ENCODE results near the gene WBP1L.

WBP1L gene

DNA sequence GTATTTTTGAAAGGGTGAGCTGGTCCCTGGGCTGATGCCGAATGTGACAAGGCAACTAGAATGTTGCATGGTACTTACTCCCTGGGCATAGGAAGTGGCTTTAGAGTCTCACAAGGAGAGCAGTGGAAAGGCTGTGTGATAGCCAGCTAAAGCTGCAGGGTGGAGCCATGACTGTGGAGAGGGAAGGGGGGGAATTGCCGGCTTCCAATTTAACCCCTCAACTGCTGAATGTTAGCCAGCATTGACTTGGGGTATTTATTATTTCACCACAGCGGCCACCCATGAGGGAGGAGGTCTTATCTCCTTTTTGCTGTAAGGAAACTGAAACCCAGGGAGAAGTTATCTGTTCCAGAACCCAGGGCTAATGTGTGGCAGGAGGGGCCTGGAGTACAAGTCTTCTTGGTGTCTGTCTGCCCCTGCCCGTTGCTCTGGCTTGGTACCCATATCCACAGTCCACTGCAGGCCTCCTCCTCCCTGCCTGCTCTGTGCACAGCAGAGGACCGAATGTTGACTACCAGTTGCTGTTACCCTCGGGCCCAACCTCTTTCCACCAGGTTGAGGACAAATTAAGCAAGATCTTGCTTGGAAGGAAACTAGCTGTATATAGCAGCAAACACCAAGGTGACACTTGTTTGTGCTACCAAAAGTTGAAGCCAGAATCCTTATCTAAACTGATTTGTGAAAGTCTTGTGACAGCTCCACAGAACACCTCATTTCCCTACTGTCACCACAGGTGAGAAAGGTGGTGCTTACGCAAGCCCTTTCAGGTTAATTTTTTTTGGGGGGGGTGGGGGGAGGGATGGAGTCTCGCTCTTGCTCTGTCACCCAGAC lies 37.6 kb downstream of the WBP1L start:
- DNase-seq (ENCODE audit: low spot score), result no peak

DNA sequence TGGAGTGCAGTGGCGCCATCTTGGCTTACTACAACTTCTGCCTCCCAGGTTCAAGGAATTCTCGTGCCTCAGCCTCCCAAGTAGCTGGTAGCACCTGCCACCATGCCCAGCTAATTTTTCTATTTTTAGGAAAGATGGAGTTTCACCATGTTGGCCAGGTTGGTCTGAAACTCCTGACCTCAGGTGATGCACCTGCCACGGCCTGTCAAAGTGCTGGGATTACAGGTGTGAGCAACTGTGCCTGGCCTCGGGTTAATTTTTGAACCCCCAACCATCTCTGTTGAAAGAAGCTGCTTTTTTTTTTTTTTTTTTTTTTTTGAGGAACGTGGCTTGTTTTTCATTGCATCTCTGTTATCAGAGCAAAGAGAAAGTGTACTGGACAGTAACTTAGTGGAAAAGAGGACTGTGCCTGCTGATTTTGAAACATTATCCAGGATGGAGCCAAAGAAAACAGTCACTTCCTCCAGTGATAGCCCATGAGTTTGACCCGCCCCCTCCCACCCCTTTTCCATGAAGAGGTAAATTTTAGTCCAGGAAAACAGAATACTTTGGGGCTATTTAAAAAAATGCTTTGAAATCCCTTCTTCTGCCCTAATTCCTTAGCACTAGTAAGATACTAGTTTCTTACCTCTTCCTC lies 38.3 kb downstream of the WBP1L start:
- no peak for DNase-seq (ENCODE audit: low spot score)

GRCh38 chr10:102782673-102783551 lies 39.2 kb downstream of the WBP1L start:
- DNase-seq (ENCODE audit: low spot score), result no peak

DNA sequence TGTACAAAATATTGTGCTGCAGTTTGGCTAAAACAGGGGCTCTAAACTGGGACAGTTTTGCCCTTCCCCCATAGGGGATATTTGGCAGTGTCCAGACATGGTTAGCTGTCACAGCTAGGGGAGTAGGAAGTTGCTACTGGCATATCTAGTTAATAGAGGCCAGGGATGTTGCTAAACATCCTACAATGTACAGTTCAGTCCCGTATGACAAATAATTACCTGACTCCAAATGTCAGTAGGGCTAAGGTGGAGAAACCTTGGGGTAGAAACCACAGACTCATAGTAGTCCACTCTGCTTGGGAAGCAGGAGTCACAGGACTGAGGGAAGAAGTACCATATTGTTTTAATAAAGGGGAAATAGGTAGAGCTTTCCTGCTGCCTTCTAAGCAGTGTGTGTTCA lies 39.8 kb downstream of the WBP1L start:
- no peak for DNase-seq (ENCODE audit: low spot score)

DNA sequence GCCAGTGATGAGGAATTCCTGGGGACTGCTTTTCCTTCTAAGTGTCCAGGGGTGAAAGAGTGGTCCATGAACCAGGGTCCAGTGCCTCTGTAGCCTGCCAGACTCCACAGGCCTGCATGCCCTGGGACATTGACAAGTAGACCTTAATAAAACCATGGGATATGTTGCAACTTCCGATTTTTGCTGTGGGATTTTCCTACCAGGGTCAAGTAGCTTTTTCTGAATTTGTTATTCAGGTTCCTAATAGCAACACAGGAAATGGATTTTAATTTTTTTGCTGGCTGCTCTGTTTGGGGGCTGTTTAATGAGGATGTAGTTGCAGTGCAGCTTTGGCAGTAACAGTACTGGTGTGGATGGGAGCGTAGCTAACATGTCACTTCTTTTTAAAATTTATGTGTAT lies 42.1 kb downstream of the WBP1L start:
- no peak for DNase-seq (ENCODE audit: low spot score)

DNA sequence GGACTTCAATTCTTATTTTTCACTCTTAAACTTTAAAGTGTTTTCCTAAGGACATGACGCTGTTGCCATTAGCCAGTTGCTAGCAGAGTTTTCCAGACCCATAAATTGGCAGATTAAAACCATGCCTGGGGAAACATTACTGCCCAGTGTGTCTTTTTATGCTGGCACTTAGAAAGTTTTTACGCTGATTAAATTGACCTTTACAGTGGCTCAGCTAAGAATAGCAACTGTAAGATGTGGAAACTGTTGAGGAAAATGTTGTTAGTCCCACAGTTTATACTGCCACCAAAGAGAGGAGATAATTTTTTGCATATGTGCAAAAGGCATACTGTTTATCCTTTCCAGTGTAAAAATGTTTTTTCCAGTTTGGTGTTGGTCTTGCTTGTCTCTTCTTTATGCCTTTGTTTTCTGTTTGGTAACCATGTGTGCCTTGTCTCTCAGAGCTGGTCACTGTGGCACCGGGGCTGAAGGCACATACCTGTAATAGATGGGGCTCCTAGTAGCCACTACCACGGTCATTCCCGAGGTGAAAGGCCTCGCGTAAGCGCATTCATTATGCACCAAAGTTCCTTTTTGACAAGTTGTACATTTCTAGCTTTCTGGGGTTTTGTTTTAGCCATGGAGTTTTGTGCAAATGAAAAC lies 48.1 kb downstream of the WBP1L start:
- DNase-seq (ENCODE audit: low spot score), result no peak

GRCh38 chr10:102795453-102796406 lies 52.0 kb downstream of the WBP1L start:
- no peak for DNase-seq (ENCODE audit: low spot score)

DNA sequence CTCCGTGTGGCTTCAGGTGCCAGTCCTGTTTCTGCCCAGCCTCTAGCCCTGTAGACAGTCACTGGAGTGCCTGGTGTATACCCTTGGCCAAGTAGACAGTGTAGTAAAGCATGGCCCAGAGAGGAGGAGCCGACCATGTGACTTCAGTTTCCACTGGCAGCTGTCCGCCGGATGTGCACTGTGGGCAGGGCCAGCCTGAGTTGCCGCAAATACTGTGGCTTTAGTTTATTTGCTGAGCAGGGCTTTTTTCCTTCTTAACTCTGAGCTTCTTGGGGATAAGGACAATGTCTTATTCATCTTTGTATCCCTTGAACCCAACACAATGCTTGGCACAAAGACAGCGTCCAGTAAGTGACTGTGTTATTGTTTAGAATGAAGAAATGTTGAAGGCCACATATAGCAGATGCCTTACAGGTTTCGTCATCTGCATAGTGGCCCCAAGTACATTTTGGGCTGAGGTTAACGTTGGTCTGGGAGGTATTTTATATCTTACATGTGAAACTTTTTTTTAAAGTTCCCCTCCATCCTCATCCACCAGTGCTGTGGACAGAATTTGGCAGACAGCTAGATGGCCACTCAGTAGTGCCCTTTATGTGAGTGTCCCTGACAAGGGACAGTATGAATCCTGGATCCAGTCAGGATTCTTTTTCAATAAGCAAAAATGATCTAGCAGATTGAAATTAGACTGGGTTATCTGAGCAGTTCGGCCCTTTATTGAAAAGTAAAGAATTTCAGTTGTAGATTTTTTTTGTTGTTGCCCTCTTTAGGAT lies 52.8 kb downstream of the WBP1L start:
- no peak for DNase-seq (ENCODE audit: low spot score)

GRCh38 chr10:102799691-102800471 lies 56.1 kb downstream of the WBP1L start:
- DNase-seq (ENCODE audit: low spot score), result no peak

DNA sequence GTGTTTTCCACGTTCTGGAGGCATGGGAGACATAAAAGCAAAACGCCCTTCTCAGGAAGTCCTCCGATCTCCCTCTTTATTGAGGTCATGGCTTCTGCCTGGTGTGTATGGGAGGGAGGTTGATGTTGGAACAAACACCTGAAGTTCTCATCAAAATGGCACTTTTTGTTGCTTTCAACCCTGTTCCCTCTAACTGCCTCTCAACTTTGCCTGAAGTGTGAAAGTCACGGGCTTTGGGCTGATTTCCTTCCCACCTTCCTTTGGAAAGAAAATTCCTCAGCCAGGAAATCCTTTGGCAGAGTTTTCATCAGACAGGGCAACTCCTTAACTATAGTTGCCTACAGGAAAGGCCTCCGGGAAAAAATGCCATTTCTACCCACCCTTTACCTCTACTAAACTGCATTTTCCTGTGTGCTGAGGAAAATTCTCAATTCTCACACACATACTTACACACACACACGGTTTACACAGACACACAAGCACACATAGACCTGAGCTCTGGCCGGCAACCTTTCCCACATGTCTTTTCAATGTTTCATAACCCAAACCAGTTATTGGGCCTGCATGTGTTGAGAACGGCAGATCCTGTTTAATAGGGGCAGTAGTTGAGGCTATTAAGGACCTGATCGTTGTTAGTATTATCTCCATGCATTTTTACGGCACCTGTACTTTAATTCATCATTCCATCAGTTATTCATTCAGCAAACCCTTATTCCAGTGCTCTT lies 57.0 kb downstream of the WBP1L start:
- DNase-seq (ENCODE audit: low spot score), result no peak

GRCh38 chr10:102801496-102801895 lies 57.7 kb downstream of the WBP1L start:
- DNase-seq (ENCODE audit: low spot score), result no peak

- no peak for DNase-seq (ENCODE audit: low spot score)
Measured at GRCh38 chr10:102801978-102802377, 58.2 kb downstream of the WBP1L start.

DNA sequence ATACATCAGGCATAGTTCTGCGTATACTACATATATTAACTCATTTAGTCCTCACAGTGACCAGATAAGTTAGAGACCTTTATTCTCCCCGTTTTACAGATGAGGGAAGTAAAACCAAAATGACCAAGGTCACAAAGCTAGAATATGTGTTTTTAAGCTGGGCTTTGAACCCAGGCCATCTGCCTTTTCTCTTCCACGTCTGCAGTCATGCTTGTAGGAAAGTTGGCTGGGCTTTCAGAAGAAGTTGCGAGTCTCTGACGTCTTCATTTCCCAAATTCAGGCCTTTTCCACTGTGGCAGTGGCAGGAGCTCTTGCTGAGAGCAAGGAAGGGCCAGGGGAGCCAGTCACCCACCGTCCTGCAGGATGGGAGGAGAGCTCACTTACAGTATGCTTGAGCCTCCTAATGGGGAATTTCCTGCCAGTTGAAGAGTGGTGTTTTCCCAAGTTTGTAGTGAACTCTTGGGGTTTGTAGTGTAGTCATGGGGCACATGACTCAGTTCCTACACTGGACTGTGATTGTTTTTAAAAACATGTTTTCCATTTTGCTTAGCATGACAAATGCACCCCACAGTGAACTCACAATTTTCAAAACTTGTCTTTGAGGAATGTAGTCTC lies 59.3 kb downstream of the WBP1L start:
- no peak for DNase-seq (ENCODE audit: low spot score)

GRCh38 chr10:102804382-102805055 lies 60.8 kb downstream of the WBP1L start:
- DNase-seq (ENCODE audit: low spot score), result no peak

- DNase-seq (ENCODE audit: low spot score), result no peak
Measured at GRCh38 chr10:102808380-102808779, 64.6 kb downstream of the WBP1L start.

- no peak for DNase-seq (ENCODE audit: low spot score)
Measured at GRCh38 chr10:102811346-102811745, 67.6 kb downstream of the WBP1L start.

DNA sequence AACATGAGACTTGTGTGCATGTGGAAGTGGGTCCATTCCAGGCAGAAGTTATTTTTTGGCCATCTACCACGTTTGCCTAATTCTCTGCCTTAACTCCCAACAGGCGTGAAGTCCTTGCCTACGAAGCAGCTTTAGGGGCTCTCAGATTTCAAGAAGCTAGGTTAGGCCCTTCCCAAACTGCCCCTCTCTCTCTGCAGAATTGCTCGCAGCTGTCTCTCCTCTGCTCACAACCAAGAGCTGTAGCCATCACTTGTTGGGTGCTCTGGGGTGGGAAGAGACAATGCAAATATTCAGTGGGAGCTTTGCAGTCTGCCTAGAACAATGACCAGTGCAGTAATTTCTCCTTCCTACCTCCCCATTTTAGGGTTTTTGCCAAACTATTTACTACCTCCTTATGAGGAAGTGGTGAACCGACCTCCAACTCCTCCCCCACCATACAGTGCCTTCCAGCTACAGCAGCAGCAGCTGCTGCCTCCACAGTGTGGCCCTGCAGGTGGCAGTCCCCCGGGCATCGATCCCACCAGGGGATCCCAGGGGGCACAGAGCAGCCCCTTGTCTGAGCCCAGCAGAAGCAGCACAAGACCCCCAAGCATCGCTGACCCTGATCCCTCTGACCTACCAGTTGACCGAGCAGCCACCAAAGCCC lies 68.6 kb downstream of the WBP1L start:
- DNase-seq (ENCODE audit: low spot score), result no peak

Data from HuH-7 (cell line).